HCT116 (cell line): ENCODE measurements around the gene THSD7A. TPM values are rescaled to one million over a fixed set of nuclear protein-coding genes. Genes with fewer than 3 reads are reported as not detected.
A peak's percentile ranks its signal among the peaks of the same experiment; 100 is the strongest.

Experiments used
- ATAC-seq: fragments of 200-7000 bp; cut with Tn5 transposase; 2 replicates; pipeline ENCODE4 v1.9.1; 2020; ENCODE audit warnings: mild to moderate bottlenecking, moderate library complexity
- BruUV-seq: library from RNA; stranded (reverse); fragments of 400-500 nt; replicated peaks from 2 replicates; lab custom pipeline; 2021; lab: Mats Ljungman, UMichigan
- CTCF ChIA-PET: fragments of 300-600 bp; sonication (Branson Sonifier 250); formaldehyde crosslinking; loops from one replicate; lab custom pipeline; 2021; ENCODE audit warnings: antibody characterized with exemption; lab: Charles Lee
- POLR2A ChIA-PET: fragments of 300-600, 350-600 bp; sonication (Branson Sonifier 250); formaldehyde crosslinking; loops from one replicate; lab custom pipeline; 2021; ENCODE audit warnings: antibody characterized with exemption; lab: Charles Lee
- RAD21 ChIA-PET, 2 experiments: fragments of 300-600 bp; sonication (Branson Sonifier 250); formaldehyde crosslinking; loops; one replicate each; lab custom pipeline; 2023; ENCODE audit warnings: low total read pairs in 2 of 2; ENCODE audit not compliant: uncharacterized antibody in 2 of 2, unreplicated experiment in 2 of 2, low non-redundant PET in 1 of 2; lab: Charles Lee
- DNase-seq: peaks from one replicate; pipeline ENCODE4 v3.0.0-alpha.2; 2010; ENCODE audit warnings: low read depth, low spot score
- H2AFZ ChIP-seq: fragments of 200-600 bp; shearing (Covaris generic), sonication (generic); 2 replicates; pipeline ENCODE4 v1.6.1; 2017; ENCODE audit warnings: low read depth, mixed run types, mixed read lengths, antibody characterized with exemption, low read length; ENCODE audit not compliant: poor library complexity, severe bottlenecking
- H3K27ac ChIP-seq: 2 replicates; pipeline ENCODE4 v1.5.1; 2012; ENCODE audit warnings: low read depth, low read length
- H3K27me3 ChIP-seq: fragments of 200-600 bp; sonication (generic); 2 replicates; pipeline ENCODE4 v1.6.1; 2016; ENCODE audit warnings: mixed run types, low read length, mixed read lengths; ENCODE audit not compliant: insufficient read depth
- H3K36me3 ChIP-seq, 2 experiments: fragments of 200-500 bp in 1 of 2; fragments of 200-600 bp in 1 of 2; sonication (Bioruptor generic) in 1 of 2; sonication (generic) in 1 of 2; 2 replicates each; pipeline versions ENCODE4 v1.5.1 to v1.6.1; 2014 to 2016; ENCODE audit warnings: low read length in 2 of 2, inconsistent platforms in 1 of 2, mixed read lengths in 1 of 2, mixed run types in 1 of 2; ENCODE audit not compliant: insufficient read depth in 2 of 2, control insufficient read depth in 1 of 2
- H3K4me1 ChIP-seq, 2 experiments: fragments of 200-600 bp in 1 of 2; sonication (generic) in 1 of 2; 2 replicates each; pipeline versions ENCODE4 v1.5.1 to v1.6.1; 2012 to 2017; ENCODE audit warnings: low read length in 2 of 2, inconsistent platforms in 1 of 2, mild to moderate bottlenecking in 1 of 2, mixed read lengths in 1 of 2, mixed run types in 1 of 2, moderate library complexity in 1 of 2; ENCODE audit not compliant: insufficient read depth in 2 of 2, control insufficient read depth in 1 of 2
- H3K4me2 ChIP-seq: fragments of 200-600 bp; sonication (generic); 2 replicates; pipeline ENCODE4 v1.6.1; 2017; ENCODE audit warnings: mixed run types, low read length, mixed read lengths
- H3K4me3 ChIP-seq, 2 experiments: fragments of 200-600 bp in 1 of 2; sonication (generic) in 1 of 2; replicated peaks in 1 of 2; 2 replicates each; pipeline ENCODE4 v1.5.1; 2011 to 2016; ENCODE audit warnings: low read length in 2 of 2, control low read depth in 1 of 2, low read depth in 1 of 2, mild to moderate bottlenecking in 1 of 2, mixed read lengths in 1 of 2, mixed run types in 1 of 2
- H3K79me2 ChIP-seq: fragments of 200-600 bp; sonication (generic); 2 replicates; pipeline ENCODE4 v1.6.1; 2017; ENCODE audit warnings: mild to moderate bottlenecking, mixed run types, low read length, moderate library complexity, mixed read lengths; ENCODE audit not compliant: insufficient read depth
- H3K9ac ChIP-seq: fragments of 200-600 bp; sonication (generic); 2 replicates; pipeline ENCODE4 v1.6.1; 2016; ENCODE audit warnings: low read length, mixed read lengths
- H3K9me2 ChIP-seq: fragments of 200-600 bp; sonication (generic), shearing (Covaris generic); 2 replicates; pipeline ENCODE4 v1.6.1; 2017; ENCODE audit warnings: mixed run types, mild to moderate bottlenecking, moderate library complexity; ENCODE audit not compliant: insufficient read depth
- H3K9me3 ChIP-seq, 2 experiments: fragments of 200-500 bp in 1 of 2; fragments of 200-600 bp in 1 of 2; sonication (Bioruptor generic) in 1 of 2; sonication (generic) in 1 of 2; 2 replicates each; pipeline ENCODE4 v1.6.1; 2014 to 2017; ENCODE audit warnings: low read length in 2 of 2, mixed read lengths in 2 of 2, inconsistent platforms in 1 of 2, low read depth in 1 of 2, mild to moderate bottlenecking in 1 of 2, mixed run types in 1 of 2, moderate library complexity in 1 of 2; ENCODE audit not compliant: control insufficient read depth in 1 of 2, insufficient read depth in 1 of 2
- H4K20me1 ChIP-seq: fragments of 200-600 bp; sonication (generic), shearing (Covaris generic); 2 replicates; pipeline ENCODE4 v1.6.1; 2017; ENCODE audit warnings: mixed run types, mild to moderate bottlenecking, moderate library complexity; ENCODE audit not compliant: insufficient read depth
- CBX3 ChIP-seq: IDR thresholded peaks from 2 replicates; pipeline ENCODE4 v1.6.1; 2012; ENCODE audit warnings: low read depth
- EGR1 ChIP-seq: IDR thresholded peaks from 2 replicates; pipeline ENCODE4 v1.6.1; 2012; ENCODE audit warnings: low read depth
- FOSL1 ChIP-seq: IDR thresholded peaks from 2 replicates; pipeline ENCODE4 v1.6.1; 2012; ENCODE audit warnings: low read depth
- JUND ChIP-seq: IDR thresholded peaks from 2 replicates; pipeline ENCODE4 v1.6.1; 2012
- POLR2A ChIP-seq: IDR thresholded peaks from 2 replicates; pipeline ENCODE4 v1.7.0; 2011; ENCODE audit warnings: borderline replicate concordance; ENCODE audit not compliant: insufficient read depth, insufficient read length; ENCODE audit errors: extremely low read depth
- RAD21 ChIP-seq: IDR thresholded peaks from 2 replicates; pipeline ENCODE4 v1.6.1; 2012; ENCODE audit warnings: low read depth, mild to moderate bottlenecking
- ZBTB33 ChIP-seq: IDR thresholded peaks from 2 replicates; pipeline ENCODE4 v1.6.1; 2011; ENCODE audit warnings: mild to moderate bottlenecking, low read length, moderate library complexity; ENCODE audit not compliant: insufficient replicate concordance; ENCODE audit errors: extremely low read depth
- ZFX ChIP-seq: fragments of 450-650 bp; IDR thresholded peaks from 2 replicates; pipeline ENCODE4 v1.6.1; 2017
- intact Hi-C: fragments of 100-400 bp; cut with micrococcal nuclease; formaldehyde crosslinking; loops from 2 replicates; pipeline ENCODE4 v1.10.0; 2022
- total RNA-seq: library from RNA; stranded (reverse); gene quantifications from one replicate; pipeline ENCODE4 v1.2.1, GENCODE V29; 2021; ENCODE audit not compliant: unreplicated experiment

Gene THSD7A
- total RNA-seq, 1 experiment from 2014 or later, result 0.05 TPM

- ATAC-seq (no peak), DNase-seq (no peak)
- Histone ChIP-seq H3K27ac (no peak overlapping the region), H3K4me1 (peaks cover 0 to 9% of the 10 kb centered on the region in 2 experiments; a peak in 1 of 4 replicates), H3K79me2 (no peaks in the 10 kb centered on the region), H3K27me3 (no peaks in the 10 kb centered on the region), H3K4me3 (no peak overlapping the region), H4K20me1 (no peaks in the 10 kb centered on the region), H2AFZ (peak overlapping the region; percentile 47), H3K9ac (no peak overlapping the region), H3K9me2 (no peaks in the 10 kb centered on the region), H3K4me2 (no peak overlapping the region), H3K9me3 (no peaks in the 10 kb centered on the region), H3K36me3 (no peaks in the 10 kb centered on the region)
- ChIA-PET RAD21 (no interaction called here), CTCF (no interaction called here), POLR2A (no interaction called here)
- TF ChIP-seq RAD21 (no peak), CBX3 (0 out of 2 replicates have a peak, but pooled peaks have one; percentile 11), JUND (no peak), FOSL1 (peak; percentile 26; the same call in 1 of the 2 replicates)
- no TSS peak for BruUV-seq
- intact Hi-C loops, result no loop called here
Measured at GRCh38 chr7:11458736-11459483, 373.1 kb downstream of the THSD7A start.

GRCh38 chr7:11457419-11457818 is 374.6 kb downstream of the THSD7A start:
- CTCF ChIA-PET, result no interaction called here
- Histone ChIP-seq H4K20me1 (no peaks in the 10 kb centered on the region), H3K9me2 (no peaks in the 10 kb centered on the region), H3K9me3 (no peaks in the 10 kb centered on the region), H3K4me3 (no peak overlapping the region), H2AFZ (no peak overlapping the region), H3K9ac (no peak overlapping the region), H3K4me2 (no peak overlapping the region), H3K27ac (no peak overlapping the region), H3K79me2 (no peaks in the 10 kb centered on the region), H3K27me3 (no peaks in the 10 kb centered on the region), H3K4me1 (peaks cover 0 to 9% of the 10 kb centered on the region in 2 experiments; a peak in 1 of 4 replicates), H3K36me3 (no peaks in the 10 kb centered on the region)
- ATAC-seq, result no peak
- DNase-seq, result no peak
- TF ChIP-seq CBX3 (no peak), ZBTB33 (no peak), POLR2A (no peak), ZFX (no peak), EGR1 (no peak), JUND (no peak)
- intact Hi-C loops, result no loop called here
- RAD21 ChIA-PET, result no interaction called here
- POLR2A ChIA-PET, result no interaction called here
- no TSS peak for BruUV-seq
